Measurements from ENCODE around the gene GPR39.

DNA sequence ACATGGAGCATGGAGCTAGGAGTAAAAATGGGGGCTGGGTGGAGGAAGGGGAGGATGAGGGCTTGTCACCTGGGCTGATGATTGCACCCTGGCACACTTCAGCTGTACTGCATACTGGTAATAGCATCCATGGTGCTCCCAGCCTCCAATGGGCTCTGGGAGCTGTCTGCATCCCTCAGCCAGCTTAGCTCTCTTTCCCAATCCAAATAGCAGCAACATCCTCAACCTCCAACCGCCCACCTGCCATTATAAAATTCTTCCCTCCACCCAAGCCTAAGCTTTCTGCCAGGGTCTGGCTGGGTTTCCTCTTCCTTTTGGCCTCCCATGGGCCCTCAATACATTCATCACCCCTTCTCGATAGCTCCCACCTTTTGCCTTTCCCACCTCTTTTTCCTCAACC lies 143.3 kb downstream of the GPR39 start:
- TF ChIP-seq, protein P1, sequence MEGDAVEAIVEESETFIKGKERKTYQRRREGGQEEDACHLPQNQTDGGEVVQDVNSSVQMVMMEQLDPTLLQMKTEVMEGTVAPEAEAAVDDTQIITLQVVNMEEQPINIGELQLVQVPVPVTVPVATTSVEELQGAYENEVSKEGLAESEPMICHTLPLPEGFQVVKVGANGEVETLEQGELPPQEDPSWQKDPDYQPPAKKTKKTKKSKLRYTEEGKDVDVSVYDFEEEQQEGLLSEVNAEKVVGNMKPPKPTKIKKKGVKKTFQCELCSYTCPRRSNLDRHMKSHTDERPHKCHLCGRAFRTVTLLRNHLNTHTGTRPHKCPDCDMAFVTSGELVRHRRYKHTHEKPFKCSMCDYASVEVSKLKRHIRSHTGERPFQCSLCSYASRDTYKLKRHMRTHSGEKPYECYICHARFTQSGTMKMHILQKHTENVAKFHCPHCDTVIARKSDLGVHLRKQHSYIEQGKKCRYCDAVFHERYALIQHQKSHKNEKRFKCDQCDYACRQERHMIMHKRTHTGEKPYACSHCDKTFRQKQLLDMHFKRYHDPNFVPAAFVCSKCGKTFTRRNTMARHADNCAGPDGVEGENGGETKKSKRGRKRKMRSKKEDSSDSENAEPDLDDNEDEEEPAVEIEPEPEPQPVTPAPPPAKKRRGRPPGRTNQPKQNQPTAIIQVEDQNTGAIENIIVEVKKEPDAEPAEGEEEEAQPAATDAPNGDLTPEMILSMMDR (IDR thresholded peaks at IDR 0.05 in 4 of 5, conservative IDR thresholded peaks at IDR 0.05 in 1 of 5), result no peak
- no peak for TF ChIP-seq POLR2A (IDR thresholded peaks at IDR 0.05)

Data from gastrocnemius medialis (tissue), 4 donors.